ENCODE results near the gene EFNA1. TPM values are rescaled to one million over a fixed set of nuclear protein-coding genes. Genes with fewer than 3 reads are reported as not detected.

The EFNA1 gene
- total and polyA plus RNA-seq, 2 donors (not counting 3 experiments of a cell fraction or from before 2014, with no cell fraction given), result 107 to 289 TPM

GRCh38 chr1:155169541-155169940 is 41.9 kb downstream of the EFNA1 start:
- Histone ChIP-seq H3K27ac (ENCODE audit: insufficient read depth, low read depth, low read length) (no peak overlapping the region), H3K9me1 (replicated peaks; ENCODE audit: control insufficient read depth, extremely low read depth, insufficient read depth, low read length) (no peaks in the 10 kb centered on the region), H3K27me3 (ENCODE audit: control insufficient read depth in 2 of 2, insufficient read depth in 2 of 2, low read length in 2 of 2) (no peaks in the 10 kb centered on the region), H3K9ac (replicated peaks; ENCODE audit: extremely low read depth, insufficient read depth, low read length) (no peak overlapping the region), H3K4me2 (ENCODE audit: insufficient read depth, low read length) (no peak overlapping the region), H3K4me1 (ENCODE audit: control insufficient read depth, extremely low read depth, insufficient read depth, low read length) (peaks cover 28% of the 10 kb centered on the region), H3K36me3 (ENCODE audit: control insufficient read depth in 2 of 2, extremely low read depth in 1 of 2, insufficient read depth in 2 of 2, low read length in 2 of 2) (peaks cover 3 to 9% of the 10 kb centered on the region in 2 experiments), H4K20me1 (replicated peaks; ENCODE audit: control insufficient read depth, extremely low read depth, insufficient read depth, low read length) (no peaks in the 10 kb centered on the region), H3K79me2 (ENCODE audit: control insufficient read depth, insufficient read depth, low read length) (peaks cover 16% of the 10 kb centered on the region), H3K4me3 (replicated peaks in 1 of 3; ENCODE audit: insufficient read depth in 1 of 3, low read depth in 1 of 3, low read length in 3 of 3) (no peak overlapping the region), H3K9me3 (replicated peaks; ENCODE audit: control insufficient read depth, insufficient read depth, low read length) (no peaks in the 10 kb centered on the region), H2AFZ (ENCODE audit: low read depth, low read length) (no peak overlapping the region)
- BruUV-seq (replicated peaks), result no TSS peak
- intact Hi-C loops (cut with micrococcal nuclease), result no loop called here
- ChIA-PET CTCF (interaction anchor here (0.8 to 8.3 kb wide), 6 partner anchors 35 to 125 kb away, joined by 3 to 673 read pairs (median 4); no protein-coding TSS in a partner anchor), POLR2A (interaction anchor here (0.7 kb wide), 1 partner anchor 39 kb away, joined by 4 read pairs; no protein-coding TSS in a partner anchor)
- FAIRE-seq, result no peak
- dilution Hi-C loops (cut with MboI; ENCODE audit: extremely low pct_ligation_motif_present, low sequenced_read_pairs), result no loop called here
- TF ChIP-seq POLR2AphosphoS5 (IDR thresholded peaks at IDR 0.05; ENCODE audit: insufficient read depth, low read depth, low read length), result no peak
- no peak for TF ChIP-seq CTCF (IDR thresholded peaks at IDR 0.05; ENCODE audit: extremely low read depth in 1 of 2, insufficient read depth in 1 of 2, low read depth in 1 of 2, low read length in 2 of 2)
- TF ChIP-seq MYC (IDR thresholded peaks at IDR 0.05; ENCODE audit: low read depth, low read length), result no peak
- TF ChIP-seq GATA2 (IDR thresholded peaks at IDR 0.05; ENCODE audit: insufficient read depth, insufficient read length, low read depth, low read length), result no peak
- no peak for DNase-seq (ENCODE audit: low read depth, low spot score)
